22Rv1 (cell line): ENCODE measurements around the gene GOLGA6D.
"Not testable (repeated sequence)": the region's sequence is repeated elsewhere in the genome, so short reads cannot be mapped to it uniquely, and the experiment has no call there.

Experiments
- ZFX ChIP-seq: fragments of 450-650 bp; IDR thresholded peaks from 2 replicates; pipeline ENCODE4 v1.6.1; 2017; ENCODE audit warnings: antibody characterized with exemption, borderline replicate concordance
- TF ChIP-seq, protein P1 (sequence below): fragments of 450-650 bp; IDR thresholded peaks from 2 replicates; pipeline ENCODE4 v1.5.1; 2017; ENCODE audit warnings: mild to moderate bottlenecking

DNA sequence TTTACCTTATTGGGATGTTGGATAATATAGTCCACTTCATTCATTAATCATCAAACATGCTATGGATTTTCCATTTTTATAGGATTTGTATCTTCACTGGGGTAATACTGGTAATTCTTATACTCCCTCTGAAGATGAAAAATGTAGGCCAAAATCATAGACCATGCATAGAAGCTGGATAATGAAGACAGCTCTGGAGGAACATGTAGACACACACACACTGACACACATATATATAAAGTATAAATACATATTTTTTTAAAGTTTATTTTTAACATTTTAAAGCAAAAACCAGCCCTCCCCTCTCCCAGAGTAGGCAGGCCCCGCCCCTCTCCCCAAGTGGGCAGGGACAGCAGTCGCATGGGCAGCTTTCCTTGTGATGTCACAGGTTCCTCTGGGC, 24.6 kb upstream of the GOLGA6D start, which contains the start of gene GOLGA6C:
- TF ChIP-seq, protein P1, sequence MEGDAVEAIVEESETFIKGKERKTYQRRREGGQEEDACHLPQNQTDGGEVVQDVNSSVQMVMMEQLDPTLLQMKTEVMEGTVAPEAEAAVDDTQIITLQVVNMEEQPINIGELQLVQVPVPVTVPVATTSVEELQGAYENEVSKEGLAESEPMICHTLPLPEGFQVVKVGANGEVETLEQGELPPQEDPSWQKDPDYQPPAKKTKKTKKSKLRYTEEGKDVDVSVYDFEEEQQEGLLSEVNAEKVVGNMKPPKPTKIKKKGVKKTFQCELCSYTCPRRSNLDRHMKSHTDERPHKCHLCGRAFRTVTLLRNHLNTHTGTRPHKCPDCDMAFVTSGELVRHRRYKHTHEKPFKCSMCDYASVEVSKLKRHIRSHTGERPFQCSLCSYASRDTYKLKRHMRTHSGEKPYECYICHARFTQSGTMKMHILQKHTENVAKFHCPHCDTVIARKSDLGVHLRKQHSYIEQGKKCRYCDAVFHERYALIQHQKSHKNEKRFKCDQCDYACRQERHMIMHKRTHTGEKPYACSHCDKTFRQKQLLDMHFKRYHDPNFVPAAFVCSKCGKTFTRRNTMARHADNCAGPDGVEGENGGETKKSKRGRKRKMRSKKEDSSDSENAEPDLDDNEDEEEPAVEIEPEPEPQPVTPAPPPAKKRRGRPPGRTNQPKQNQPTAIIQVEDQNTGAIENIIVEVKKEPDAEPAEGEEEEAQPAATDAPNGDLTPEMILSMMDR: not testable (repeated sequence)
- not testable (repeated sequence) for TF ChIP-seq ZFX
